Neural progenitor cell (in vitro differentiated cells): ENCODE data around the gene MYLK. TPM values are rescaled to one million over a fixed set of nuclear protein-coding genes. Genes with fewer than 3 reads are reported as not detected.

Experiments used
- DNase-seq: peaks from one replicate; pipeline ENCODE4 v3.0.0-alpha.2; 2016; ENCODE audit warnings: low spot score
- H2AFZ ChIP-seq: fragments of 200-600 bp; sonication (generic); replicated peaks from 2 replicates; pipeline ENCODE4 v1.6.1; 2016; ENCODE audit warnings: antibody characterized with exemption
- H3F3A ChIP-seq: fragments of 200-600 bp; sonication (generic); 2 replicates; pipeline ENCODE4 v1.6.1; 2016; ENCODE audit warnings: antibody characterized with exemption, low read depth
- H3K27ac ChIP-seq: fragments of 200-600 bp; sonication (generic); 2 replicates; pipeline ENCODE4 v1.5.1; 2016; ENCODE audit warnings: mild to moderate bottlenecking
- H3K27me3 ChIP-seq: fragments of 200-600 bp; sonication (generic); 2 replicates; pipeline ENCODE4 v1.6.1; 2016; ENCODE audit warnings: mild to moderate bottlenecking, moderate library complexity
- H3K36me3 ChIP-seq: fragments of 200-600 bp; sonication (generic); 2 replicates; pipeline ENCODE4 v1.5.1; 2016
- H3K4me1 ChIP-seq: fragments of 200-600 bp; sonication (generic); 2 replicates; pipeline ENCODE4 v1.6.1; 2016; ENCODE audit warnings: mixed run types
- H3K4me2 ChIP-seq: fragments of 200-600 bp; sonication (generic); 2 replicates; pipeline ENCODE4 v1.6.1; 2016
- H3K4me3 ChIP-seq: fragments of 200-600 bp; sonication (generic); 2 replicates; pipeline ENCODE4 v1.5.1; 2016
- H3K79me2 ChIP-seq: fragments of 200-600 bp; sonication (generic); 2 replicates; pipeline ENCODE4 v1.6.1; 2016; ENCODE audit warnings: low read depth
- H3K9ac ChIP-seq: fragments of 200-600 bp; sonication (generic); 2 replicates; pipeline ENCODE4 v1.6.1; 2016
- H3K9me3 ChIP-seq: fragments of 200-600 bp; sonication (generic); 2 replicates; pipeline ENCODE4 v1.5.1; 2016; ENCODE audit warnings: low read depth
- H4K20me1 ChIP-seq: fragments of 200-600 bp; sonication (generic); 2 replicates; pipeline ENCODE4 v1.6.1; 2016; ENCODE audit warnings: low read depth
- H3K27ac Mint-ChIP-seq: 3 replicates; pipeline ENCODE4 v1.8.0; 2021; ENCODE audit warnings: mixed read lengths
- H3K27me3 Mint-ChIP-seq: 2 replicates; pipeline ENCODE4 v1.8.0; 2022; ENCODE audit warnings: low read depth, mild to moderate bottlenecking, inconsistent platforms, moderate library complexity, mixed read lengths; ENCODE audit not compliant: insufficient read depth
- H3K36me3 Mint-ChIP-seq: 3 replicates; pipeline ENCODE4 v1.8.0; 2021; ENCODE audit warnings: mixed read lengths
- H3K4me1 Mint-ChIP-seq: 3 replicates; pipeline ENCODE4 v1.8.0; 2021; ENCODE audit warnings: mixed read lengths
- H3K4me3 Mint-ChIP-seq: 3 replicates; pipeline ENCODE4 v1.8.0; 2021; ENCODE audit warnings: mild to moderate bottlenecking, moderate library complexity, mixed read lengths
- H3K9me3 Mint-ChIP-seq: 3 replicates; pipeline ENCODE4 v1.8.0; 2020; ENCODE audit warnings: mixed read lengths
- CTCF ChIP-seq: fragments of 200-600 bp; sonication (generic); IDR thresholded peaks from 2 replicates; pipeline ENCODE4 v1.5.1; 2017; ENCODE audit warnings: antibody characterized with exemption, mild to moderate bottlenecking
- EZH2 ChIP-seq: fragments of 200-600 bp; sonication (generic); IDR thresholded peaks from 2 replicates; pipeline ENCODE4 v1.6.1; 2017; ENCODE audit warnings: antibody characterized with exemption, mild to moderate bottlenecking, moderate library complexity
- EZH2phosphoT487 ChIP-seq: fragments of 200-600 bp; sonication (generic); IDR thresholded peaks from 2 replicates; pipeline ENCODE4 v1.6.1; 2017; ENCODE audit warnings: antibody characterized with exemption
- total RNA-seq: library from RNA; depleted of rRNA; stranded (reverse); fragments of >200 nt; gene quantifications from 2 replicates; pipeline ENCODE4 v1.2.3, GENCODE V29; 2015; ENCODE audit warnings: low replicate concordance

MYLK gene
- total RNA-seq, 1 donor from 2014 or later, result 28.4 TPM

- Histone ChIP-seq H4K20me1 (no peaks in the 10 kb centered on the region), H3K4me1 (peaks cover 19% of the 10 kb centered on the region), H3K4me3 (no peak overlapping the region), H3K27me3 (no peaks in the 10 kb centered on the region), H3K4me2 (no peak overlapping the region), H3K79me2 (no peaks in the 10 kb centered on the region), H3K9ac (no peak overlapping the region), H3K36me3 (no peaks in the 10 kb centered on the region), H3K9me3 (no peaks in the 10 kb centered on the region), H3K27ac (no peak overlapping the region), H3F3A (no peaks in the 10 kb centered on the region), H2AFZ (no peak overlapping the region)
- H3K9me3 Mint-ChIP-seq, result peaks cover 21% of the 10 kb centered on the region
- peaks cover 3% of the 10 kb centered on the region for H3K27me3 Mint-ChIP-seq
- peaks cover 62% of the 10 kb centered on the region for H3K36me3 Mint-ChIP-seq
- no peak for TF ChIP-seq EZH2
- no peak for TF ChIP-seq EZH2phosphoT487
- no peak for TF ChIP-seq CTCF
- no peak for DNase-seq
- H3K4me3 Mint-ChIP-seq, result no peak overlapping the region
- peaks cover 22% of the 10 kb centered on the region for H3K4me1 Mint-ChIP-seq
- H3K27ac Mint-ChIP-seq, result no peak overlapping the region
Observed at GRCh38 chr3:123819949-123820348, 64.2 kb downstream of the MYLK start.

DNA sequence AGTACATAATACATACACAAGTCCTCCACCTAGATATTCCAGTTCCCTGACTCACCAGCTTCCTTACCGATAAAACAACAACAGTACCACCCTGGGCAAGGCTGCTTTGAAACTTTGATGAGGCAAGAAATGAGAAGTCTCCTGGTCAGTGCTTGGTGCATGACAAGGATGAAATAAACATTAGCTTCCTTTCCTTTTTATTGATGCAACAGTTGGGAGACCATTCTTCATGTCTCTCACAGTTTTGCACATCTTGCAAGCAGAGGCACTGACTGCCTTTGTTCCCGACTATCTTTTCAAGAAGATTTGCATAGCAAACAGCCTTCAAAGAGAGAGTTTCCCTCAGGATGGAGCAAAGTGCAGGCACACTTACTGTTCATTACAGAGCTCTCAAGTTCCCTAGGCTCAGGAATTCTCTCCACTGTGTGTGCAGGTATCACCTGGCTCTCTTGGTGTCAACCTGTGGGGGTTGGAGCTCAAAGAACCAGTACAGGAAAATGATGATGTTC is 65.2 kb downstream of the MYLK start:
- Mint-ChIP-seq H3K27me3 (peaks cover 4% of the 10 kb centered on the region), H3K9me3 (peaks cover 18% of the 10 kb centered on the region), H3K27ac (peak overlapping the region; percentile 80), H3K4me1 (peaks cover 25% of the 10 kb centered on the region), H3K4me3 (no peak overlapping the region), H3K36me3 (peaks cover 63% of the 10 kb centered on the region)
- Histone ChIP-seq H3K27ac (no peak overlapping the region), H4K20me1 (no peaks in the 10 kb centered on the region), H3K4me3 (no peak overlapping the region), H3K79me2 (no peaks in the 10 kb centered on the region), H3K9ac (no peak overlapping the region), H3F3A (no peaks in the 10 kb centered on the region), H2AFZ (no peak overlapping the region), H3K4me2 (peak overlapping the region; percentile 28), H3K4me1 (peaks cover 19% of the 10 kb centered on the region), H3K9me3 (no peaks in the 10 kb centered on the region), H3K27me3 (no peaks in the 10 kb centered on the region), H3K36me3 (no peaks in the 10 kb centered on the region)
- no peak for DNase-seq
- TF ChIP-seq CTCF (no peak), EZH2phosphoT487 (no peak), EZH2 (no peak)

DNA sequence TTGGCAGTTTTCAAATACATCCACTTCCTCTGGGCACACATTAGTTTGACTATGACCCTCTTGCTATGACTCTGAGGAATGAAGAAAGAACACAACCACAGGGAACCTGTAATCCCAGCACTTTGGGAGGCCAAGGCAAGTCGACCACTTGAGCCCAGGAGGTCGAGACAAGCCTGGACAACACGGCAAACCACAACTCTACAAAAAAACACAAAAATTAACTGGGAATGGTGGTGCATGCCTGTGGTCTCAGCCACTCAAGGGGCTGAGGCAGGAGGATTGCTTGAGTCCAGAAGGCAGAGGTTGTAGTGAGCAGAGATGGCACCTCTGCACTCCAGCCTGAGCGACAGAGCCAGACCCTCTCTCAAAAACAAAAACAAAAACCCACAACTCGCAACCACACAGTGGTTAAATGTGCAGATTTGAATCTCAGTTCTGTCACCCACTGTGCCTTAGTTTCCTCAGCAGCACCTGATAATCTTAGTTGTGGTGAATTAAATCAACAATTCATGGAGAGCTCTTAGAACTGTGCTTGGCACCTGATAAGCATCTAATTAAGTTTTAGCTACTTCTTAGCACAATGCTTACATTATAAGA is 65.7 kb downstream of the MYLK start:
- no peak overlapping the region for H3K27ac ChIP-seq
- peak overlapping the region; percentile 28 for H3K4me2 ChIP-seq
- H3K4me3 Mint-ChIP-seq, result no peak overlapping the region
- peaks cover 19% of the 10 kb centered on the region for H3K4me1 ChIP-seq
- H4K20me1 ChIP-seq, result no peaks in the 10 kb centered on the region
- H3K4me3 ChIP-seq, result no peak overlapping the region
- no peak overlapping the region for H3K9ac ChIP-seq
- no peaks in the 10 kb centered on the region for H3K9me3 ChIP-seq
- peaks cover 6% of the 10 kb centered on the region for H3K27me3 Mint-ChIP-seq
- H3K9me3 Mint-ChIP-seq, result peaks cover 14% of the 10 kb centered on the region
- no peaks in the 10 kb centered on the region for H3K79me2 ChIP-seq
- no peaks in the 10 kb centered on the region for H3K27me3 ChIP-seq
- H3K36me3 Mint-ChIP-seq, result peaks cover 57% of the 10 kb centered on the region
- H2AFZ ChIP-seq, result no peak overlapping the region
- H3K4me1 Mint-ChIP-seq, result peaks cover 28% of the 10 kb centered on the region
- DNase-seq, result no peak
- H3K36me3 ChIP-seq, result no peaks in the 10 kb centered on the region
- TF ChIP-seq EZH2, result no peak
- TF ChIP-seq EZH2phosphoT487, result no peak
- no peak for TF ChIP-seq CTCF
- no peaks in the 10 kb centered on the region for H3F3A ChIP-seq
- peak overlapping the region; percentile 40 for H3K27ac Mint-ChIP-seq
